Head of caudate nucleus (tissue), 42 donors: ENCODE measurements around the gene CBX5.
A peak's percentile ranks its signal among the peaks of the same experiment; 100 is the strongest.
"Not testable (repeated sequence)": the region's sequence is repeated elsewhere in the genome, so short reads cannot be mapped to it uniquely, and the experiment has no call there.

ENCODE experiments used
- DNase-seq, 42 donors: peaks; one replicate each; pipeline versions ENCODE4 v3.0.0 to v3.0.0-alpha.2; 2020 to 2021; ENCODE audit warnings: mixed read lengths in 7 of 42
- intact Hi-C: fragments of 100-400 bp; cut with DNase I; formaldehyde crosslinking; loops from one replicate; pipeline ENCODE4 v1.15.0; 2022

The CBX5 gene

DNA sequence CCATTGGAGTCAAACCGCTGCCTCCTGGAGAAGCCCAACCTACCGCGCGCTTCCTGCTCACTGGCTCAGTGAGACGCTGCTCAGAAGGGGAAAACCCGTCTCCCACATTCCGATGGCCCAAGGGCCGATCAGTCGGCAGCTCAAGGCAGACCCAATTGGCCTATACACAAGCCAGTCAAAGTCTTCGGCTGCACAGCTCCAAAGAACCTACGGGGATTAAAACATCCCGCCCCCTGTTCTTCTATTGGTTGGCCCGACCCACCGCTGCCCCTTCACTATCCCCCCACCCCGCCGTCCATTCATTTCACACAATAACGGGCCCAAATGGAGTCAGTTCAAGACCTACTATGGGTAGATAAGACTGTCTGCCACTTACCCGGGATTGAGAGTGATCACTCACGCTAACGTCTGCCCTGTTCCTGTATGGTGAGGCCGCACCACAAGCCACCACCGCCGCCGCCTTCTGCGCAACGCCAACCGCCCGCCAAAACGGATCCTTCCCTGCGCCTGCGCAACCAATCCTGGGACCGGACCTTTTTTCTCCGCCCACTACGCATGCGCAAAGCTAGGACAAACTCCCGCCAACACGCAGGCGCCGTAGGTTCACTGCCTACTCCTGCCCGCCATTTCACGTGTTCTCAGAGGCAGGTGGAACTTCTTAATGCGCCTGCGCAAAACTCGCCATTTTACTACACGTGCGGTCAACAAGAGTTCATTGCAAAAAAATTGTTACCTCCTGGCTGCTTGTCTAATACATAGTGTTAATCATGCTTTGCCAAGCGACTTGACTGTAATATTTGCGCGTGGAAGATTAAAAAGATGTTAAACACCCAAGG, at the start of gene CBX5:
CBX5 (minus strand) TSS at position 491 of the 836 bp plus-strand sequence. CDS start 22,472 bp downstream, outside the sequence.
- intact Hi-C loops: loop anchor here (1.0 to 5.0 kb wide), 2 partner anchors 47 to 79 kb away; partner anchors contain the start of gene COPZ1
- DNase-seq: peak; percentile 93 to 100 (median 98)

DNA sequence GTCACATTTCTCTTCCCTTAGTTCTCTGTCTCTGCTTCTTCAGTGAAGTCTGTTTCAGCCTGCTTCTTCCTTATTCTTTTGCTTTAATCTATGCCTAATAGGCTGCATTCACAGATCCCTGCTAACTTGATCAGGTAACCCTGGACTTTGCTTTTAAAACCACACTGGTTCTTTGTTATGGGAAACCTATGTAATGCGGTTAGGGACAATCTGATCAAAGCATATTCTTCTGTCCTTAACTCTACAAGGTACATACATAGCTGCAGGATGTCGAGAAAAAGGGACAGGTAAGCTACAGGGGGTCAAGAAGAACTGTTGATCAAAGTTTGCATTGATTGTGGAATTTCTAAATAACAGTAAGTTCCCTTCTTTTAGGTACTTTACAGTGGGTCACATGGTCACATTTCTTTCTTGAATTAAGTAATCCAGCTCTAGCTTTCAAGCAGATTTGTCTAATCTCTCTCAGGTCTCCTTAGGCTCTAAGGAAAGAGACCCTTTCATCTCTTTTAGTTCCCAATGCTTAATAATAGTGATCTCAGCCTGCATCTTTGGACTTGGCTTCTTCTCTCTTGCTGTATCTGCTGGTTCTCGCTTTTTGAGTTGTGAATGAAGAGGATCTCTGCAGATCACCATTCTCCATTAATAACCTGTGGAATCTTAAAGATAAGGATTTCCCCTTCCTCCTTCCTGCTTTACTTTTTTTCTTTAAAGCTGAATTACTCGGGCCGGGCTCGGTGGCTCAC, 48.8 kb upstream of the CBX5 start:
- intact Hi-C loops: loop anchor here (5.0 kb wide), 1 partner anchor 46 kb away; the partner anchor contains the start of genes CBX5 and HNRNPA1
- DNase-seq: no peak

DNA sequence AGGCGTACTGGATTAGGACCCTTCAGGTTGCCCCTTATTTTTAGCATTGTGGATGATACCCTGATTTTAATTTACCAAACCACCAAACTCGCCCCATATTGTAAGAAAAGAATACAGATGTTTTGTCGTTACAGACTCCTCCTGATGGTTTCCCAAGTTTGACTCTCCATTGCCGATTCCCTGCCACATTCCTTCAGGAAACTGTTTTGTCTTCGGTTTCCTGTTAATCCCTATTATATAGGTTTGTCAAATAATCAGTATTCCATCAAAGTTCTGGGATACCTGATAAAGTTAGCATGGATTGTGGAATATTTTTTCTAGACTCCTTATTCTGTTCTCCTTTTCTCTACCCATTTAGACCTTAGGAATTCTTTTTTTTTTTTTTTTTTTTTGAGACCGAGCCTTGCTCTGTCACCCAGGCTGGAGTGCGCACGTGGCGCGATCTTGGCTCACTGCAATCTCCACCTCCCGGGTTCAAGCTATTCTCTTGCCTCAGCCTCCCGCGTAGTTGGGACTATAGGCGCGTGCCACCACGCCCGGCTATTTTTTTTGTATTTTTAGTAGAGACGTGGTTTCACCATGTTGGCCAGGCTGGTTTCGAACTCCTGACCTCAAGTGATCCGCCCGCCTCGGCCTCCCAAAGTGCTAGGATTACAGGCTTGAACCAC, 45.7 kb upstream of the CBX5 start:
- intact Hi-C loops: loop anchor here (2.0 to 5.0 kb wide), 2 partner anchors 33 to 43 kb away; partner anchors contain the start of genes CBX5 and HNRNPA1

DNA sequence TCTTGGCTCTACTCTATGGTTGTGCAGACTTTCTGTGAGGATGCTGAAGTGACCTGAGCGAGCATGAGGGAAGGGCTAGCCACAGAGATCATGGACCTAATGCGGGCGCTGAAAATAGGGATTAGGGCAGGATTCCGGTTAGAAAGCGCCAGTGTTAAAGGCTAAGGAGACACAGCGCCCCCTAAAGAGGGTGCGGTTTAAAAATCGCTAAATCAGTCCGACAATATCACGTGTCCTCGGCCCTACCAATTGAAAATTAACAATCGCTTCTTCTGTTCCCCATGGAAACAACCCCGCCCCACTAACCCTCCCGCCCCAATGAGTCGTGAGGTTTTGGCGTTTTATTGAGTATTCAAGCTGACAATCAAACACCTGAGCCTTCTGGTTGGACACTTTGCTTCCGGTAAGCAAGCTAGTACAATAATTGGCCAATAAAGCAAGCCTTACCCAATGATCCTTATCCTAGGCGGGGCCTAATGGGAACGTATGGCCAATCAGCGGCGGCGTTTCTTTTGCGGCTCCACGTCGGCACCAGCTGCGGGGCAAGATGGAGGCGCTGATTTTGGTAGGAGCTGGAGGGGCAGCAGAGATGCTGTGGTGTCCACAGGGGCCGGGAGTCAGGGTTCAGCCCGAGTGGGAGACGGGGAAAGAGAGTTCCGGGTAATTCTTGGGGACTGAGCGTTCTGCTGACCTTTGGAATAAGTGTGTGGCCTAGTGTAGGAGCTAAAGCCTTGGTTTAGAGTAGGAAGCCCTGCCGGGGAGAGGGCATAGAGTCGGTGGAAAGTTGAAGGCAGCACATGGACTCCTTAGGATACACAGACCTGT, 44.9 kb upstream of the CBX5 start, which contains the start of gene COPZ1:
COPZ1 (plus strand) TSS at position 515 of the 825 bp plus-strand sequence; CDS start at position 548, 33 bp downstream.
- peak; percentile 91 to 99 (median 96) for DNase-seq
- intact Hi-C loops: loop anchor here (2.0 to 5.0 kb wide), 2 partner anchors 34 to 43 kb away; partner anchors contain the start of genes CBX5 and HNRNPA1

More for the DNA sequence above, 45.7 kb upstream of the CBX5 start:
- DNase-seq: not testable (repeated sequence)

DNA sequence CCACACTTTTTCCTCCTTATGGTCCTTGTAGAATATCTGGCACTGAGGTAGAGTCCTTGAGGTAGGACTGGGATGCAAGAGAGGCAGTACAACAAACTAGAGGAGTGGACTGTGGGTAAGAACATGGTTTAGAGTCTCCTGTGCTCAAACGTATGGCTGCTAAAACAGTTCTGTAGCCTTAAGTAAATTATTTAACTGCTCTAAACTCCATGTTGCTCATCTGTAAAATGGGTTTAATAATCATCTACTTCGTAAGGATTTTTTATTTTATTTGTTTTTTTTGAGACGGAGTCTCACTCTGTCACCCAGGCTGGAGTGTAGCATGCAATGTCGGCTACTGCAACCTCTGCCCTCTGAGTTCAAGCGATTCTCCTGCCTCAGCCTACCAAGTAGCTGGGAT, 41.4 kb upstream of the CBX5 start:
- intact Hi-C loops: no loop called here
- DNase-seq: no peak

DNA sequence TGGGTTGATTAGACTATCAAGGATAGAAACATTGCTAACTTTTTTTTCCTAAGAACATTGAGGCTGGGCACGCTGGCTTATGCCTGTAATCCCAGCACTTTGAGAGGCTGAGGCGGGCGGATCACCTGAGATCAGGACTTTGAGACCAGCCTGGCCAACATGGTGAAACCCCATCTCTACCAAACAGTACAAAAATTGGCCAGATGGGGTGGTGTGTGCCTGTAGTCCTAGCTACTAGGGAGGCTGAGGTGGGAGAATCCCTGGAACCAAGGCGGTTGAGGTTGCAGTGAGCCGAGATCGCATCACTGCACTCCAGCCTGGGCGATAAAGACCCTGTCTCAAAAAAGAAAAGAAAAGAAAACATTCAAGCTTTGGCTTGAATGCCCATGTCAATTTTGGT, 32.4 kb upstream of the CBX5 start:
- DNase-seq, intact Hi-C loops: not testable (repeated sequence)

DNA sequence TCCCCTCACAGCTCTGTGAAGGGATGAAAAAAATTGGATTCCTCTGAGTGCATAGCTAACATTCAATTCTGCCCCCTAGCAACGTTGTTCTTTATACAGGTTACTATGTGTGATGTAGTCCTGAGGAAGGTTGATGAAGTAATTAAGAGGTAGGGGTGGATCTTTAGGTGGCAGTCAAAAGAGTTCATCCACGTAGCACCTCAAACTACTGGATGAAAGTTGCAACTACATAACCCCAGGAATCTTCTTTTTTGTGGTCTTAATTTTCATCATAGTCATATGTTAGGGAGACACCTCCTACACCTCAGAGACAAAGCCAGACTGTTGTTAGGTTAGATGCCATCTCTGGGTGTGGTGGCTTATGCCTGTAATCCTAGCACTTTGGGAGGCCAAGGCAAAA, 31.1 kb upstream of the CBX5 start:
- intact Hi-C loops: no loop called here
- no peak for DNase-seq

DNA sequence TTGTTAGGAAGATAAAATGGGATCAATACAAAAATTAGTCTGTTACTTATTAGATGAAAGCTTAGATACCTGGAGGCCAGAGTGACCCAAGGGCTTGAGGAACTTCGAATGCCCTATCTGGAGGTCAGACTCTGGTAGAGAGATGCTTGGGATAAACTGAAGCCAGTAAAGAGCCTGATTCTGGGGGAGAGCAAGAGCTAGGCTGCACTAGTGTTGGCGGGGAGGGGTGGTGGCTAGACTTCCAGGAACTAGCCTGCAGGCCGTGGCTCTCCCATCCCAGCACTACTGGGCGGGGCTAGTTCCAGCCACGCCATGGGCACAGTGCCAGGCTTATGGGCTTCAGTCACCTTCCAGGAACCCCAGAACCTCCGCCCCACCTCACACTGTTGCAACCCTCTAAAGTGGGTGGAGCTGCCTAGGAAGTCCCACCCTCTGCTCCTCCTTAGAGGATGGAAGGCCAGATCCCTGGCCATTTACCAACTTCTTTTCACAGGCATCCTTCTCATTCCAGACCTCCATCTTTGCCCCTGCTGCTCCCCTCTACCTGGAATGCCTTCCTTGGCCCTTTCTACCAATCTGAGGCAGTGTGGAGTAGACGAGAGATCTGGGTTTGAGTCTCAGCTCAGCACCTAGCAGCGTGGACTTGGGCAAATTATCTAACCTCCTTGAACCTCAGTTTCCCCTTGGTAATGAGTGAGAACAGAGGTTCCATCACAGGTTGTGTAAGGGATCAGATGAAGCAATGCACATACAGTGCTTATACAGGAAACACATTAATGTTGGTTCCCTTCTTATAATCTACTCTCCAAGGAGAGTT, 27.2 kb upstream of the CBX5 start:
- intact Hi-C loops: no loop called here
- peak in 2 of 42 donors; percentile 26 to 52 for DNase-seq

DNA sequence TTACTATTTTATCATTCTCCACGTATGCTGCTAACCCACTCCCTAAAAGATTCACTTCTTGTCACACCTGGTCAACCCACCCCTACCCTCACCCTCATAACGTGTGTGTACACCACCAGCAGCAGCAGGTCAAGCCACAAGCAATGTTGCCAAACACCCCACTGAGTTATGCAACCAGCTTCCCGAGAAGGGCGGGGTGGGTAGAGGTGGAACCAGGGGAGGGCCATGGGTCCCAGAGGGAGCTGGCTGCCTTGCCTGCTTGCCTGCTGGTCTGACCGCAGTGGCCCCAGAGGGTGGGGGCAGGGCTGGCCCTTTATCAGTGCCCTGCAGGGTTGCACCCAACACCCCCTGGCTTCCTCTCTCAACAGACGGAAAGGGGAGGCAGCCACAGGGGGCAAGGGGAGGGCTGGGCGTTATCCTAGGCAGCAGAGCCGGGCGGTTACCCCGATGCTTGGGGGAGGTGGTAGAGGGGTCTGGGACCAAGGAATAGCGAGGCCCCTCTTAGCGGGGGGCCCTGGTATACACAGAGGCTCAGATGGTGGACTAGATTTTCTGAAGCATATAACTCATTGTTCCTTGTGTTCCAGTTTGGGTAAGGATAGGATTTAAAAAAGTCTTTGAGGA, 24.4 kb upstream of the CBX5 start:
- intact Hi-C loops: no loop called here
- peak in 15 of 42 donors; percentile 13 to 61 (median 24) for DNase-seq

DNA sequence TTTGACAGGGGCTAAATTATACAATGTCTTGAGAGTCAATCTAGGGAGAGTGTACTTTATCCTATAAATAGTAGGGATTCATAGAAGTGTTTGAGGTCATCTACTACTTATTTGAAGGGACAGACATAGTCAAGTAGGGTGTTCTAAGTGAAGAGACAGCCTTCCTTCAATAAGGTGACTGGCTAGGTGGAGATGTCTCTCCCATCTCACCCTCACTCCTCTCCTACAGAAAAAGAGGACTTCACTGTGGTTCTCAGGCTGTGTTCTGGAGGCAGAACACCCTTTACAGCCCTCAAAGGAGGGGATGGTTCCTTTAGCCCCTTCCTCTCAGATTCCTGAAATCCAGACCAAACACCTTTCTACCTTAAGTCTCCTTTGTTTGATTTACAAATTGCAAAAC, 23.7 kb upstream of the CBX5 start:
- intact Hi-C loops: no loop called here

DNA sequence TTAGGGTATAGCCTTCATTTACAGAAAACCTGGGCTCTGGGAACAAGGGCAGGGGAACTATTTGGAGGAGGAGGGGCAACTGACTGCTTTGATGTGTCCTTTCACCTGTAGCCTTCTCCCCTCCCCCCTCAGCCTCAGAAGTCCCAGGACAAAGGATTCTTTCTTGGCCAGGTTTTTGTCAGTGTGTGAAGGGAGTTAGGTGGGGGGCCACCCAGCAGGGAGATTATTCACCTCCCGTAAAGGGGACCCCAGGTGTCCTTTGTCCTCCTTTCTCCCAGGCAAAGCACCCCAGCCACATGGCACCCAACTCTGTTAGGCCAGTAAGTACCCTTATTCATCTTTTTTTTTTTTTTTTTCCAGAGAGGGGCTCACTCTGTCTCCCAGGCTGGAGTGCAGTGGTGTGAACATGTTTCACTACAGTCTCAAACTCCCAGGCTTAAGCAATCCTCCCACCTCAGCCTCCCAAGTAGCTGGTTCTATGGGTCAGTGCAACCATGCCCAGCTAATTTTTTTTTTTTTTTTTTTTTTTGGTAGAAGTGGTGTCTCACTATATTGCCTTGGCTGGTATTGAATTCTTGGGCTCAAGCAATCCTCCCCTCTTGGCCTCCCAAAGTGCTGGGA, 21.6 kb upstream of the CBX5 start:
- intact Hi-C loops: no loop called here
- DNase-seq: no peak

More for the DNA sequence above, 23.7 kb upstream of the CBX5 start:
- DNase-seq: no peak

DNA sequence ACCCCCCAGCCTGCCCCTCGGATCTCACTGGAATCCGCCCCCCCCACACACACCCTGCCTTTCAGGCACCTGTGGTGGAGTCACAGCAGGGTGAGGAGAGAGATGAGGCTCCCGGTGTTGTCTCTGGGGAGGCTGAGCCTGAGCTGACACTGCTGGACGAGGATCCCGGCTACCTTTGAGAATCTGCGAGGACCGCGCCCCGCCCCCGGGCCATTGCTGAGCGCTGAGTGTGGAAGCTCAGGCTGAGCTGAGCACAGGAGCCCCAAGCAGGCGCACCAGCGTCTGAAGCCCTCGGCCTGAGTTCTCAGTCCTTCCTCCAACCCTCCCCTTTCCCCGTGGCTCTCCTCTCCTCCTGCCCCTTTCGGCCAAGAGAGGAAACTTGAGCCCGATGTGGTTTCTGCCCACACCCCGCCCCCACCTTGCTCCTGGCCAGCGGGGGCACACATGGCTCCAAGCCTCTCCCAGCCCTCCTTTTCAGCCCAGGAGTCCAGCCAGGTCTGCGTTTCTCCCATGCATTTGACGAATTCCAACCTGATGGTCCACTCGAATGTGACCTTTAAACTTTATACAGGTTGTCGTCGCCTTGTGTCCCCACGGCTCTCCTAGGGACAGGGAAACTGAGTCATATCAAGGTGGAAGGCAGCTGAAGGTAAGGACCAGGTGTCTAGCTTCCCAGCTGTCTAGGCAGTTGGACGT, 21.0 kb upstream of the CBX5 start, which contains the start of gene NFE2:
NFE2 (minus strand) TSS at position 284 of the 696 bp plus-strand sequence. CDS start 5,767 bp downstream, outside the sequence.
- DNase-seq: peak in 23 of 42 donors; percentile 11 to 62 (median 31)
- intact Hi-C loops: no loop called here

DNA sequence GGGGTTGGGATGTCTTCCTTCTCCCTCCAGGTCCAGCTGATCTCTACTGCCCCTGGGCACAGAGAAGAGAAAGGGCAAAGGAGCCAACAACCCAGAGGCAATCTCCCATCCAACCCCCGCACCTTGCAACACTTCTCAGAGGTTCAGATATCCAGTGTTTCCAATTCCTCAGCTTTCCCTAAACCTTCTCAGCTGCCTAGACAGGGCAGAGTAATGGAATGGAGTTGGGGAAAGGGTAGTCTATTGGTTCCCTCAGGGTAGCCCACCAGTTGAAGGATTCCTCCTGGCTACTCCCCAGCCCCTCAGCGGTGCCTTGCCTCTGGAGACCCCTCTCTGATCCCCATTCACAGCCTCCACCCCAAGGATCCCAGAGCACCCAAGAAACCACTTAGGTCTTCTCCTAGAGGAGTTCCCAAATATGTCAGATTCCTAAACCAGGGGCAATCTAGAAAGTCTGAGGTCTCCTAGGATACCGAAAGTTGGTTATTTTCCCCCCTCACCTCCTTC, 20.4 kb upstream of the CBX5 start:
- intact Hi-C loops: no loop called here
- no peak for DNase-seq

DNA sequence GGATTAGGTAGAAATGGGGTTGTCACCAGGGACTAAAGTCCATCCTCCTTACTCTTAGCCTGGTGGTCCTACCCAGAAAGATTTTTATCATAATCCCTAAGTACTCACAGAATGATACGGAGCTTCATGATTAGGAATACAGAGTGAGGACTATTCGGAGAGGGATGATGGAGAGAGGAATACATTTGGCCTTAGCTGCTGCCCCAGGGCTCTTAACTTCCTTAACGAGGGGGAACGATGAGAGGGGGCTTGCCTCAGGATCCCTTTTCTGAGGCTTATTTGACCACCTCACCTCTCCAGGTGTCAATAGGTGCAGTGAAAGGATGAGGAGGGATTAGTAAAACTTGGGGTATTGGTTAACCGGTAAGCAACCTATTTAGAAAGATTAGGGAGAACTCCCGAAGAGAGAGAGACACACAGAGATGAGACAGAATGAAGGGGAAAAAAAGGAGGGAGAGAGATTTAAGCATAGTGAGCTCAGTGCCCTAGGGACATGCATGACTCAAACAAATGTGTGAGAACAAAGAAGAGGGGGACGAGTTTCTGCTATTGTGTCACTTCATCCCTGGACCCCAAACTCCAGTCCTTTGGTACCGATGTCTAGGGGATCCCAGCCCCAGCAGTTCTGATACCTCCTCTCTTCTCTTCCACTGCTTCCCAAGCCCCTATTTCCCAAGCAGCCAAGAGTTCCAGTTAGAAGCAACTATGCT, 19.7 kb upstream of the CBX5 start:
- DNase-seq: no peak
- intact Hi-C loops: no loop called here

DNA sequence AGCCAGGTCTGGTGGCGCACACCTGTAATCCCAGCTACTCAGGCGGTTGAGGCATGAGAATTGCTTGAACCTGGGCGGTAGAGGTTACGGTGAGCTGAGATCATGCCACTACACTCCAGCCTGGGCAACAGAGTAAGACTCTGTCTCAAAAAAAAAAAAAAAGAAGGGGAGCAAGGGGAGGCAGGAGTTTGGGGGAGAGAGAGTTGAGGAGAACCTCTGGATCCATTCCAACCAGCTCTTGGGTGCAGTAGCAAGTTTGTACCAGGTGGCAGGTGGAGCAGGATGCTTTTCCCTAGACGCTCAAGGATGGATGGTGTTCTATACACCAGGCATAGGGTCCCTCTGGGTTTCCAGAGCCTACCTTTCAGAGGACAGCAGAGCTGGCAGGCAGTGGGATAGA, 19.0 kb upstream of the CBX5 start:
- DNase-seq: no peak
- intact Hi-C loops: no loop called here
